NCI-H2196 (cell line): Measurements from ENCODE around the gene CCDC33.
"Not testable (repeated sequence)": the region's sequence is repeated elsewhere in the genome, so short reads cannot be mapped to it uniquely, and the experiment has no call there.

Experiments used
- DNase-seq: peaks from one replicate; lab custom pipeline; 2025; ENCODE audit not compliant: unreplicated experiment; lab: John Stamatoyannopoulos, UW

CCDC33 gene

GRCh38 chr15:74332611-74333010, 96.5 kb downstream of the CCDC33 start:
- DNase-seq = no peak

- no peak for DNase-seq
Measured at GRCh38 chr15:74333093-74333492, 97.0 kb downstream of the CCDC33 start.

GRCh38 chr15:74333662-74334061, 97.5 kb downstream of the CCDC33 start:
- DNase-seq = no peak

GRCh38 chr15:74334127-74334526, 98.0 kb downstream of the CCDC33 start:
- DNase-seq = no peak

DNA sequence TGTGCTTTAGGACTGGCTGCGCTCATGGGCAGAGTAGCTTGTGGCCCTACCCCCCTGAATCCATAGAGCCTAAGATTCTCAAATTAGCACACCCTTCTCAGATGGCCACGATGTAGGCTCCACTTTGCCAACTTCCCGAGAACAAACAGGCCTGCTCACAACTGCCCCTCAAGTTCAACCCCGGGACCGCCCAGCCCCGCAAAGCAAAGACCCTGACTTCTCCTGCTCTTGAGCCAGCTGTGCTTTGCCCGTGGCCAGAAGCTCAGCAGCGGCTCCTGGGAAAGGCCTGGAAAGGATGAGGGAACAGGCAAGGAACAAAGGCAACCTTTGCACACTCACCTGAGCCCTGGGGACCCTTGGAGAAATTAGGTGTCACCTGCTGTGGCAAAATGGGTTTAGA, 99.3 kb downstream of the CCDC33 start:
- DNase-seq = no peak

DNA sequence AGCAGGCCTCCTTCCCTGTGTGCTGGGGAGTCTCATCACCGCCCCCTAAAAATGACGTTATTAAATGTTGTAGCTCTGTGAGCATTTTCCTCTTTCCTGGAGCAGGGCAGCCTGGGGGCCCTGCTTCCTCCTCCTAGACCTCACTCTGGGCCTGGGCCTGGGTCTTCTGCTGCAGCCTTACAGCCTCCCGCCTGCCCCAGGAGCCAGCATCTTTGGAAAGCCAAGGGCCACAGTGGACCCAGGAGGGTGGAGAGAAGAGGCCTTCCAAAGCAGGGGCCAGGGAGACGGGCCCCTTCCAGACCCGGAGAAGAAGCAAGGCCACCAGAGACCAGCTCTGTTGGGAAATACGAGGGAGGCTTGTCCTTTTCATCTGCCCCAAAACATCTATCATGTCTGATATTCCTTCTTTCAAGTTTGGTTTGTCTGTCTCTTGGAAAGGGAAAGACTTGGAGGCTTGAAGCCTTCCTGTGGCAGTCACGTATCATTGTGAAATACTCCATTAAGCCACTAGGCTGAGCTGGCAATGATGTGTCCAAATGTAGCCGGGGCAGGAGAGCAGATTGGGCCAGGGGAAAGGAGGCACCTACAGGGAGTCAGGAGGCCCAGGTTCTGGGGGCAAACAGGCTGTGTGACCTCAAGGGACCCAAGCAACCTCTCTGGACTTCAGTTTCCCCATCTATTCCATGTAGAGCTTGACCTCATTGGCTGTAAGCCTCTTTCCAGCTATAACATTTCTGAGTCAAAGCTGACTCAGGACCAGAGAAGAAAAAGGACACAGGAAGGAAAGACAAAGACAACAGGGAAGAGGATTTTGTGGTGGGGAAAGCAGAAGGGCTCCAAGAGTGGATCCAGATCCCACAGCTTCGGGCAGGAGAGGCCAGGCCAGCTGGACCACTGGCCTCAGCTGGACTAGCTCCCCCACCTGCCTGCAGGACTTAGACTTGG, 100.2 kb downstream of the CCDC33 start:
- no peak for DNase-seq

- no peak for DNase-seq
Measured at GRCh38 chr15:74337146-74337545, 101.0 kb downstream of the CCDC33 start.

GRCh38 chr15:74337607-74338211, 101.6 kb downstream of the CCDC33 start:
- DNase-seq = no peak

DNA sequence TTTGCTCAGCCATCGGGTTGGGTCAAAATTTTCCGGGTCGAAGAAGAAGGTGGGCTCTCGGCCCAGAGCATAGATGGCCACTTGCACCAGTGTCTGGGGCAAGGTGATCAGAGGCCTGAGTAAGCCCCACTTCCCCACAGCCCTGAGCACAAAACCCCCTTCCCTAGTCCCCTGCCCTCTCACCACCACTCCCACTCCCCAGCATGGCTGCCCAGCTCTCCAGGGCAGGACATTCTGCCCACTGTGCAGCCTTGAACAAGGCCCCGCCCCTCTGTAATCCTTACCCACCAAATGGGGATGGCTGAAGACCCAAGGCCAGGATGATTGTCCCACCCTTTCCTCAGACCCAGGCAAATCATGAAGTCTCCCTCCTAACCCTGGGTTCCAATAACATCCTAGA, 102.5 kb downstream of the CCDC33 start:
- no peak for DNase-seq

DNA sequence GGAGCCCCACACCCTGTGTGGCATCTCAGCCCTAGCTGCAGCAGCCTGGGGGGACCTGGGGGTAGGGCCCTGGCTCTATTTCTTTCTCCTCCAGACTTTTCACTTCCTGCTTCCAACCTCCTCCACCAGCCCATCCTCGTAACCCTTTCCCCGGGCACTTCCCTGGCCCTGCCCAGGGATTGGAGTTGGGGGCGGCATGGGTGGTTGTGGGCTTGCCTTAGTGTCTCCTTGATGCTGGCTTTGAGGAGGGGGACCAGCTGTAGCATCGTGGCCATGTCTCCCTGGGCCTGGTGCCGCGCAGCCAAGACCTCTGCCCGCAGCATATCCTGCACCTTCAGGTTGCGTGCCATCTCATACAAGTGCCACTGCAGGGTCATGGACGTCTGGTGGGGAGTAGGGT, 103.2 kb downstream of the CCDC33 start:
- no peak for DNase-seq

DNA sequence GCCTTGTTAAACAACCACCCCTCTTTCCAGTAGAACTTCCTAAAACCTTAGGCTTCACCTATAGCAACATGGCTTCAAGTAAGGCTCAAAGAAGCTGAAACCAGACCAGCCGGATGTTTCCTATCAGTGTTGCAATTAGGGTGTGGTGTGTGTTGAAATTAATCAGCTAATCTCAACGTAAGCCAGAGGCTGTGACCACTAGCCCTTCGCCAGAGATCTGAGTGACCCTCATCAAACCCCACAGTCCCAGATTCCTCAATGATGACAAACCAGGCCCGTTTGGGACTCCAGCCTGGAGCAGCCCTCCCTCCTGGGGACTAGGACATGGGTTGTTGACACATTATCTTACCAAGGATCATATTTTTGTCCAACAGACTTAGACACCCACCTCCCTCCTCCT, 104.0 kb downstream of the CCDC33 start:
- DNase-seq = no peak

DNA sequence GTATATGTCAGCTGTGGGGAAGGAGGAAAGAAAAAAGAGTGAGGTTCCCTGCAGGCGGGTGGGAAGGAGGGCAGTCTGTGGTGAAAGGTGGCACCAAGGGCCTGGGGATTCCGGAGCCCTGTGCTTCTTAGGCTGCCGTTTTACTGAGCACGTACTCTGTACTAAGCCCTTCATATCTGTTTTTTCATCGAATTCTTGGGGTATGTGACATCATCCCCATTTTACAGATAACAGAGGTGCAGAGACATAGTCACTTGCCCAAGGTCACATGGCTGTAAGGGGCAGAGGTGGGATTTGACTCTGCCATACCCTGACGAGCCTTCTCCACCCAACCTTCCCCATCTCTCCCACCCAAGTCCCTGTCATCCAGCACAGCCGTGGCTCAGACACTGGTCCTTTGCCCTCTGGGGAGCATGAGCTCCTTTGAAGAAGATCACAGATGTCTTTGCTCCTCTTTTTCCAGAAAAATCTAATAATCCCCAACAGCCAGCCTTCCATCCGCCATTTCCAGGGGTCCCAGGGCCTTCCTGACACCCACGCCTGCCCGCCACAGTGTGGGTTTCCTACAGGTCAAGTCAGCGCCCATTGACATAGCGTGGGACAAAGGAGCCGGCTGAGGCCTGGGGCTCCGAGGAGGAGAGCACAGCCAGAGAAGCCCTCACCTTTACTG, 107.1 kb downstream of the CCDC33 start:
- DNase-seq = no peak

GRCh38 chr15:74343797-74344127, 107.6 kb downstream of the CCDC33 start:
- no peak for DNase-seq

DNA sequence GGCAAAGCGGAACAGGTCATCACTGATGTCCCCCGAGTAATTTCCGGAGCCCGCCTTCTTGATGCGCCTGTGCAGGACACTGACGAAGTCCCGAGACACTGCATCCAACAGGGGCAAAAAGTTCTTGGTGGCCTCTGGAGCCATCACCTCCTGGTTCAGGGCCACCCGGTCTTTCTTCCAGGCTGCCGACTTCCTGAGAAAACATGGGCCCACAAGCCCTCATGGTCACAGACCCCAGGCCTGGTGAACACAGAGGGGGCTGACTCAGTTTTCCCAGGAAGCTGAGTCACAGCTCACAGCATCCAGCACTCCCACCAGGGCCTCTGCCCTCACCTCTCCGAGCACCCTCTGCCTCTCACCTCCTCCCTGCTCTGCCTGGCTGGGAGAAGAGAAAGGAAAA, 108.9 kb downstream of the CCDC33 start:
- no peak for DNase-seq

- no peak for DNase-seq
Measured at GRCh38 chr15:74347757-74348250, 111.7 kb downstream of the CCDC33 start.

- DNase-seq = no peak
Measured at GRCh38 chr15:74349241-74349778, 113.2 kb downstream of the CCDC33 start.

- no peak for DNase-seq
Measured at GRCh38 chr15:74350295-74351275, 114.5 kb downstream of the CCDC33 start.

GRCh38 chr15:74351670-74352069, 115.5 kb downstream of the CCDC33 start:
- no peak for DNase-seq

GRCh38 chr15:74352393-74352910, 116.3 kb downstream of the CCDC33 start:
- DNase-seq = no peak

DNA sequence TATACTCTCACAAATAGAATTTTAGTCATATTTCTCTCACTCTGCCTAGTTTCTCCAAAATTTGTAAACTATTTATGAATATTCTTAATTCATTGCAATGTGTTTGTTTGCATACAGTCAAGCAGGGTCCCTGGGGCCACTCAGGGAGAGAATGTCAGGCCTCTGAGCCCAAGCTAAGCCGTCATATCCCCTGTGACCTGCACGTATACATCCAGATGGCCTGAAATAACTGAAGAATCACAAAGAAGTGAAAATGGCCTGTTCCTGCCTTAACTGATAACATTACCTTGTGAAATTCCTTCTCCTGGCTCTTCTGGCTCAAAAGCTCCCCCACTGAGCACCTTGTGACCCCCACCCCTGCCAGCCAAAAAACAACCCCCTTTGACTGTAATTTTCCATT, 117.9 kb downstream of the CCDC33 start:
- DNase-seq = not testable (repeated sequence)
